ENCODE measurements around the gene PNLIPRP1. TPM values are rescaled to one million over a fixed set of nuclear protein-coding genes. Genes with fewer than 3 reads are reported as not detected.

The PNLIPRP1 gene
- total RNA-seq, 1 donor from 2014 or later: not detected

- intact Hi-C loops (cut with DNase I): no loop called here
- Histone ChIP-seq H3K9me3 (no peaks in the 10 kb centered on the region), H3K4me1 (no peaks in the 10 kb centered on the region), H3K36me3 (no peaks in the 10 kb centered on the region), H3K27me3 (no peaks in the 10 kb centered on the region), H3K27ac (no peak overlapping the region), H3K4me3 (no peak overlapping the region)
- DNase-seq (ENCODE audit: low spot score in 2 of 2): no peak
- TF ChIP-seq CTCF (IDR thresholded peaks at IDR 0.05): no peak
Measured at GRCh38 chr10:116633216-116633600, 42.4 kb downstream of the PNLIPRP1 start.

GRCh38 chr10:116634126-116634975, 43.6 kb downstream of the PNLIPRP1 start:
- intact Hi-C loops (cut with DNase I): no loop called here
- TF ChIP-seq CTCF (IDR thresholded peaks at IDR 0.05): no peak
- Histone ChIP-seq H3K36me3 (no peaks in the 10 kb centered on the region), H3K27ac (no peak overlapping the region), H3K4me3 (no peak overlapping the region), H3K27me3 (no peaks in the 10 kb centered on the region), H3K4me1 (no peaks in the 10 kb centered on the region), H3K9me3 (no peaks in the 10 kb centered on the region)
- no peak for DNase-seq (ENCODE audit: low spot score in 2 of 2)

GRCh38 chr10:116636385-116636784, 45.6 kb downstream of the PNLIPRP1 start:
- H3K4me1 ChIP-seq: no peaks in the 10 kb centered on the region
- H3K36me3 ChIP-seq: no peaks in the 10 kb centered on the region
- no peaks in the 10 kb centered on the region for H3K9me3 ChIP-seq
- TF ChIP-seq CTCF (IDR thresholded peaks at IDR 0.05): no peak
- no peak overlapping the region for H3K27ac ChIP-seq
- intact Hi-C loops (cut with DNase I): no loop called here
- H3K4me3 ChIP-seq: no peak overlapping the region
- DNase-seq (ENCODE audit: low spot score in 2 of 2): no peak
- H3K27me3 ChIP-seq: no peaks in the 10 kb centered on the region

- no peak for TF ChIP-seq CTCF (IDR thresholded peaks at IDR 0.05)
- no peak for DNase-seq (ENCODE audit: low spot score in 2 of 2)
- no peak overlapping the region for H3K27ac ChIP-seq
- no peaks in the 10 kb centered on the region for H3K36me3 ChIP-seq
- H3K4me1 ChIP-seq: no peaks in the 10 kb centered on the region
- H3K9me3 ChIP-seq: no peaks in the 10 kb centered on the region
- H3K4me3 ChIP-seq: no peak overlapping the region
- no peaks in the 10 kb centered on the region for H3K27me3 ChIP-seq
- intact Hi-C loops (cut with DNase I): no loop called here
Measured at GRCh38 chr10:116636976-116637375, 46.2 kb downstream of the PNLIPRP1 start.

GRCh38 chr10:116637830-116638229, 47.1 kb downstream of the PNLIPRP1 start:
- no peak for TF ChIP-seq CTCF (IDR thresholded peaks at IDR 0.05)
- Histone ChIP-seq H3K27ac (no peak overlapping the region), H3K4me3 (no peak overlapping the region), H3K36me3 (no peaks in the 10 kb centered on the region), H3K27me3 (no peaks in the 10 kb centered on the region), H3K9me3 (no peaks in the 10 kb centered on the region), H3K4me1 (no peaks in the 10 kb centered on the region)
- no peak for DNase-seq (ENCODE audit: low spot score in 2 of 2)
- intact Hi-C loops (cut with DNase I): no loop called here

Data from ascending aorta (tissue), 2 donors.